Stimulated activated CD8-positive, alpha-beta memory T cell treated with anti-CD3 and anti-CD28 coated beads, Interleukin-15, amount 100 ng/mL, for 24 hours (primary cell): ENCODE measurements around the gene ST8SIA2.
"Not testable (repeated sequence)": the region's sequence is repeated elsewhere in the genome, so short reads cannot be mapped to it uniquely, and the experiment has no call there.

Source experiments
- DNase-seq: peaks from one replicate; pipeline ENCODE4 v3.0.0-alpha.2; 2020; ENCODE audit warnings: low read depth

The ST8SIA2 gene

DNA sequence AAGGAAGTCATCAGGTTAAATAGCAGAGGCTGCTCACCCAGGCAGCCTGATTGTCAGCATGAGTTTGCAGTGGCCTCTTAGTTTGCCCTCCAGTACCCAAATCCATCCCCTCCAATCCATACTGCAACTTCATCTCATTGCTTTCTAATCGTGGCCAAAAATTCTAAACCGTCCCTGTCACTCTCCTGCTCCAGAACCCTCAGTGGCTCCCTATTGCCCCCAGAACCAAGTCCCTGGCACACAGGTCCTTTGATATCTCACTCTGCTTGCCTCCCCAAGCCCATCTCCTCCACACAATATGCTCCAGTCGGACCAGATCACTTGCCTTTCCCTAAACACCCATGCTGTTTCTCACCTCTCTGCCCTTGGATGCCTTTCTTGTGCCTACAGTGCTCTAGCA lies 49.7 kb downstream of the ST8SIA2 start:
- DNase-seq = no peak

DNA sequence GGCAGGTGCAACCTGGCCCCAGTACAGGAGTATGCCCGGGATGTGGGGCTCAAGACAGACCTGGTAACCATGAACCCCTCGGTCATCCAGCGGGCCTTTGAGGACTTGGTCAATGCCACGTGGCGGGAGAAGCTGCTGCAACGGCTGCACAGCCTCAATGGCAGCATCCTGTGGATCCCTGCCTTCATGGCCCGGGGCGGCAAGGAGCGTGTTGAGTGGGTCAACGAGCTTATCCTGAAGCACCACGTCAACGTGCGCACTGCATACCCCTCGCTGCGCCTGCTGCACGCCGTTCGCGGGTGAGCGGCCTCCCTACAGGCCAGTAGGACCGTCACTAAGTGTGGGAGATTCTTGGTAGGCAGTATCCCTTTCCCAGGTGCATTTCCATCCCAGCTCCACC lies 51.0 kb downstream of the ST8SIA2 start:
- no peak for DNase-seq

DNA sequence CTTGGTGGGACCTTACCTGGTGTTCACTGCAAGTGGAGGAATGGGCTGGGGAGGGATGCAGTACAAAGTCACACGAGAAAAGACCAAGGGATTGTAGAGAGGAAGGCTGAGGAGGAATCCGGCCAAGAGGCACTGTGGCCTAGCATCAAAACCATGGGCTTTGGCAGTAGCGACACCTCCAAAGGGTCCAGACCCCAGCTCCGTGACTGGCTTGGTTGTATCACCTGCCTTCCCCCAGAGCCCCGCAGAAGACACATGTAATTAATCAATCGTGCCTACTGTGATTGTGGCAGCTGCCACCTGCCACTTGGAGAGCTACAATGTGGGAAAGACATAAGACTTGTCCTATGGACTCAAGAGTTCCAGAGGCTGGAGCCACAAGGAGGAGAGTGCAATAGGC lies 54.7 kb downstream of the ST8SIA2 start:
- no peak for DNase-seq

DNA sequence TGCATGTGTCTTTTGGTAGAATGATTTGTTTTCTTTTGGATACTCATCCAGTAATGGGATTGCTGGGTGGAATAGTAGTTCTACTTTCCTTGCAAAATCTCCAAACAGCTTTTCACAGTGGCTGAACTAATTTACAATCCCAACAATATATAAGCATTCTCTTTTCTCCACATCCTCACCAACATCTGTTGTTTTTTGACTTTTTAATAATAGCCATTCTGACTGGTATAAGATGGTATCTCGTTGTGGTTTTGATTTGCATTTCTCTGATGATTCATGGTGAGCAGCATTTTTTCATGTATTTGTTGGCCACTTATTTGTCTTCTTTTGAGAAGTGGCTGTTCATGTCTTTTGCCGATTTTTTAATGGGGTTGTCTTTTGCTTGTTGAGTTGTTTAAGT lies 55.8 kb downstream of the ST8SIA2 start:
- DNase-seq = no peak

DNA sequence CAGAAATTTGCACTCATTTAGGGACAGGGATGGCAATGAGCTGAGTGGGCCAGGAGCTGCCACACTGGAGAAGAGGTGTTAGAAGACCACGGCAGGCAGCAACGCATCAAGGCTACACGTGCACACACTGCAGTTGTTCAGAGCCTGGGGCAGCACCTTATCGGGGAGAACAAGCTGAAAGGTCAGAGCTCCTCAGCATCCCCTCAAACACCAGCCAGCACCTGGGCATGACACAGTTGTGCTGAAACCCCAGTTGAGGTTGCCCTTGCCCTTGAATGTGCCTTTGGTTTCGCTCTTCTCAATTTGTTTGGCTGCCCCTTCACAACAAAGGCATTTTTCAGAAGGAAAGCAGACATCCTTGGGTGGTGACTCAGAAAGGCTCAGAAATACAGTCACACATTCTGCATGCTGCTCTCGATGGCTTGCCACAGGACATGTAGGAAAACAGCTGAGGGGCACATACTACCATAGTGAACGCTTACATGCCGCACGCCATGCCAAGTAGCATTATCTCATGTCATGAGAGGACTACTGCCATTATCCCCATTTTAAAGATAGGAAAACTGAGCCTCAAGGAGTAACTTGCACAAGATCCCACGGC lies 57.6 kb downstream of the ST8SIA2 start:
- no peak for DNase-seq

DNA sequence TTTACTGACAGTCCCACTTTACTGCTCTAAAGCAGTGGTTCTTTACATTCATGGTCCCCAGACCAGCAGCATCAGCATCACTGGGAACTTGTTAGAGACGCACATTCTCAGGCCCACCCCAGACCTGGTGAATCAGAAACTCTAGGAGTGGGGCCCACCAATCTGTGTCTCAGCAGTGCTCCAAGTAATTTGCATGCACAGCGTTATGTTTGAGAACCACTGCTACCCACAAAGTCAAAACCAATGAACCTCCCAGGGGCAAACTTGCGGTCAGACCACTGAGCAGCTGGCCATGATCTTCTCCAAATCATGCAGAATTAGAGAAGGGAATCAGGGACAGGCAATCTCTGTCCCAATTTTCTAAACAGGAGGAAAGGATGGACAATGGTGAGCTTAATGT lies 58.5 kb downstream of the ST8SIA2 start:
- no peak for DNase-seq

DNA sequence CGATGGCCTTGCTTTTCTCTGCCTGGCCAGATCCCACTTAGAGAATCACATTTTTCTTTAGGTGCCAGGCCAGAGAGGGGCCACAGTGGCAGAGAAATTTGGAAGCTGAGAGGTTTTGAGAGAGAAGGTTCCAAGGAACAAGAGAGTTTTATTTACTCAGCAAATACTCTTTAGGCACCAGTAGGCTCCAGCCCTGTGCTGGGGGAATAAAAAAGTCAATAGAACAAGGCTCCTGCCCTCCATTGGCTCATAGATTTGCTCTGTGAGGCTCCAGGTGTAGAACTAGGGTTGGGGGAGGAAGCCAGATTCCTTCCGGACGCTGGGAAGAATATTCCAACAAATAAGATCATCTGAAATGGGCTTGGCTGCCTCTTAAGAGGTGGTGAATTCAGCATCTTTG lies 59.9 kb downstream of the ST8SIA2 start:
- no peak for DNase-seq

DNA sequence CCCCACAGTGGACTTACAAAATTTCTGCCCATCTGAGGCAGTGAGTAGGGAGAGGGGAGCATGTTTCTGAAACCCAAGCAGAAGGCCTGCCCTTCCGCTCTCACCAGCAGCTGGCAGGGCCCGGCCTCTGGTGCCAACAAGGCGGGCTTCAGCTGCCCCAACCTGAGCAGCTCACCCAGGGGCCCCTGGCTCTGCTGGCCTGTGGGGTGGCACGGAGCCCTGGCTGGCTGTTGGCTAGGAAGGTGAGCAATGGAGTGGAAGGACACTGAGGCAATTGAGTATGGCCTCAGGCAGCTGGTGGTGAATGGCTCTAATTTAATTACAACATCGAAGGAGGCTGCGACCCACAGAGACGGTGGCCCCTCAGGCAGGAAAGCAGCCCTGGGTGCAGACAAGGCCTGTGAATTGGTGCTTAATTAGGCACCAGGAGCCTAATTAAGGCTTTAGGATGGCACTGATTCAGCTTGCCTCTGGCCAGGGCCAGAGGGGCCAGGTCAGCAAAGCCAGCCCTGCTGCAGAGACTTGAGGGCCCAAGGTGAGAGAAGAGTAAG lies 60.9 kb downstream of the ST8SIA2 start:
- no peak for DNase-seq

DNA sequence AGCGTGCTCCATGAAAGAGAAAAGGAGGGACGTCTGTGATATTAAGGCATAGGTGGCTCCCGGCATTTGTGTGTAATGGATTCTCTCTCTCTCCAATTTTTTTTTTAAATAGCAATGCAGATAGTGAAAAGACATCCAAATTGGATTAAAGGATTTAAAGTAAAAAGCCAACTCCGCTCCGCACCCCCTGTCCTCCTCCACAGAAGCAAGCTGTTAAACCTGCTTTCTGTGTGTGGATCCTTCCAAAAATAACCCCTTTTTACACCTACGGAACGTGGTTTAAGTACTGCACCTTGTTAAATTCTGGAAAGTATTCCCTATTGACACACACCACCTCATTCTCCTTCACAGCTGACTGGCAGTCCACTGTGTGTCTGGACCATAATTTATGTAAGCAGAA lies 61.6 kb downstream of the ST8SIA2 start:
- DNase-seq = no peak

DNA sequence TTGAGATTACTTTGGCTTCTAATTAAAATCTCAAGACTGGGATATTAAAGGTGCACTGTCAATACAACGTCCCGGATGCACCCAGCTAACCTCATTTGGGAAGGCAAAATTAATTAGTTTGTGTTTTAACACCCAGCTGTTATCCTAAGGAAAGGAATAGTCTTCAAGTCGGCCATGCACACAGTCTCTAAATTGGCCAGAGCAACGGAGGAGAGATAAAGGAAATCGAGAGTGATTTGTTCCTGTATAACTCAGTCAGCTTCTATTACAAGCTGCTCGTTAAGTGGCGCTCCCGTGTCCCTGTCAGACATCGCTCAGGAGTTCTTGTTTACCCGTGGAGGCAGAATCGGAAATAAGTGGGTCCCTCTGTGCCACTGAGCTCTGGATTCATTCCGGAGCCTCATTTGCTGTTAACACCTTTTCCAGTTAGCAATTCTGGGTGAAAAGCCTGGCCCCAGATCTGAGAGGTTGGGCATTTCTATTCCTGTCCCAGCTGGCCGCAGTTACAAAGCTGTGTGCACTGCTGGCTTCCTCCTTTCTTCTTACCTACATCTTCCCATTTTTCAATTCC lies 63.9 kb downstream of the ST8SIA2 start:
- no peak for DNase-seq

DNA sequence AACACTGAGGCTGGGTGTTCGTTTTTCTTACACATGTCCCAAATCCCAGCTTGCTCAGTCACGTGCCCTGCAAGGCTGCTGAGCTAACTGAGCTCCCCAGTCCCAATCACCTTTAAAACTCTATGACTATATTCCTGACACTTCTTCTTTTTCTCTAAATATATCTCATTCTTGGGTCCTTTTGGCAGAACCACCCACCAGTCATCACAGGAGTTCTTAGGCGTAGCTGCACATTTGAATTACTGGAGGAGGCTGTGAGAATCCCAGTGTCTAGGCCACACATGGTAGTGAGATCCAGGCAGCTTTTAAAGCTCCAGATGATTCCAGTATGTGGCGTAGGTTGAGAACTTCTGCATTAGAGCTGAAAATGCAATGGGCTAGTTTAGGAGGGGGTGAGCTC lies 66.3 kb downstream of the ST8SIA2 start:
- DNase-seq = no peak

DNA sequence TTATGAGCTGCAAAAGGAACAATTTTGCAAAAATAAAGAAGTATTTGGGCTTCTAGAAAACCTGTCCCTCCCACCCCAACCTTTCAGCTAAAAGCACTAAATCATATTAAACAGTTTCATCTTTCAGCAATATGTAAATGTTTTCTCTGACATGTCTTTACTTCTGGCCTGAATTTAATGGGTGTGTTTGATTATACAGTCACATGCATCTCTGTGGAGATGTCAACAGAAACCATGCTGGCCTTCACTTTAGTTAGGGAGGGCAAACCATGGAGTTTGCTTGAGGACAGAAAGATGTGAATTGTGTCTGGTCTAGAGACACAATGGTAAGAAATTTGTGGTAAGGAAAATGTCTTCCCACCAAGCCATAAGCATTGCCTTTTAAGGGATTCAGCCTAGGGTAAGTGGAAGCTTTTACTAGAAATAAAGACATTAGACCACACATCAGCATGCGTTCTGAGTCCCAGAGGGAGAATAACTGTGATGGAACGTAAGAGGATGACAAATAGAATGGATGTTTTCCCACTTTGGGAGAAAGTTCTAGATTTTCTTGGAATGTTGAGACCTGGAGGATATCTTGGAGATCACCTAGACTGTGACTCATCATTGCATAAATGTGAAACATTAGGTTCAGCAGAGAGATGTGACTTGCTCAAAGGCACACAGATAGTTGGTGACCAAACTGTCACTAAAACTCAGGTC lies 68.9 kb downstream of the ST8SIA2 start:
- no peak for DNase-seq

DNA sequence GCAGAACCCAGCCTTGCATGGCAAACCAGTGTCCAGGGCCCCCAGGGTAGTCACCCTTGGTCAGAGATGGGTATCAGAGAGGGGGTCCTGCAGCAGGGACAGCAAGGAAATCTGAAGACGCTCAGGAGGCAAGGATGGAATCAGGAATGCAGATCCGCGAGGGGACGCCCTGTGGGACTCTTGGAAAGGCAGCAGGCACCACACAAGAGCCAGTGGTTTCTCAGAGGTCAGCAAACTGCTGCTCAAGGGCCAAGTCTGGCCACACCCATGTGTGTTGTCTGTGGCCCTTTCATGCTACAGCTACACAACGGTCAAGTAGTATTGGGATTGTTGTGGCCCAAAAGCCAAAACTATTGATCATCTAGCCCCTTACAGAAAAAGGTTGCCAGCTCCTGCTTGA lies 69.7 kb downstream of the ST8SIA2 start:
- DNase-seq = no peak

DNA sequence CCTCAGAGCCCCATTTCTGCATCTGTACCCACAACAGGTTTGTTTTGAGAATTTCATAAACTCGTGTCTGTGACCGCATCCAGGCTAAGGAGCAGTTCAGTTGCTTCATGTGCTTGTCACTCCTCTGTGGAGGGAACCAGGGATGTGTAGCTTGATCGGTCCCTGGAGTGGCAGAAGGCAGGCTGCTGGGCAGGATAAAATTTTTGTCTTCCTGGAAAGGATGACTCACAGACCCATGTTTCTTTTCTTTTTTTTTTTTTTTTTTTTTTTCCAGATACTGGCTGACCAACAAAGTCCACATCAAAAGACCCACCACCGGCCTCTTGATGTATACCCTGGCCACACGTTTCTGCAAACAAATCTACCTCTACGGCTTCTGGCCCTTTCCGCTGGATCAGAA lies 70.1 kb downstream of the ST8SIA2 start:
- no peak for DNase-seq

DNA sequence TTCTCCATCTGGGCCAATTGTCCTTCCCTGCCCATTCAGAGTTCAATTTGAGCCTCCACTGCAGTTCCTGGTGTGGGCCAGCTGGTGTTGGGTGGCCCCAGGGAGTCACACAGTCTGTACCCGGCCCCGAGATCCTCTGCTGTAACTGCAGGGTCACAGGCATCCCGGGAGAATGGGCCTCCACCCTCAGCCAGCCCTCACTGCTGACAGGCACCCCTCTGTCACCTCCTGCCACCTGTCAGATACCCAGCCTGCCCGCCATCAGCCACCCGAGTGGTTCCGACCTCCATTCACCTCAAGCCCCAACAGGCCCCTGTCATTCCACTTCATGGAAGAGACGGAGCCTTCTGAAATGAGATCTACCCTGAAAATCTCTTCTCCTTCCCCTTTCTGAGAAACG lies 73.2 kb downstream of the ST8SIA2 start:
- no peak for DNase-seq

DNA sequence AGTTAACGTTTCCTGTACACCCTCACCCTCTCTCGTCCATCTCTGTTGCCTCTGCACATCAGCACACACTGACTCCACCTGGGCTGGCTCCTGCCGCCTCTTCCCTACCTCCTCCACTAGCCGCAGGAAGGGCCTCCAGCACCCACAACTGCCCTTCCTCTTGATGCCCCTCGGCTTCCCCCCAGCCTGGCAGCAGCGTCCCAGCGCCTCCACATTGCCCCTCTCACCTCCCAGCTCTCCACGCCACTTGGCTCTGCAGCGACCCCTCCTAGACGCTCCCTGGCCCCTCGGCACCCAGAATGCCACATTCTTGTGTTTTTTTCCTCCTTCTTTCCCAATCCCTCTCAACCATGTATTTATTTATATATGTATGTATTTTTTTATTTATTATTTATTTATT lies 73.6 kb downstream of the ST8SIA2 start:
- DNase-seq = no peak

DNA sequence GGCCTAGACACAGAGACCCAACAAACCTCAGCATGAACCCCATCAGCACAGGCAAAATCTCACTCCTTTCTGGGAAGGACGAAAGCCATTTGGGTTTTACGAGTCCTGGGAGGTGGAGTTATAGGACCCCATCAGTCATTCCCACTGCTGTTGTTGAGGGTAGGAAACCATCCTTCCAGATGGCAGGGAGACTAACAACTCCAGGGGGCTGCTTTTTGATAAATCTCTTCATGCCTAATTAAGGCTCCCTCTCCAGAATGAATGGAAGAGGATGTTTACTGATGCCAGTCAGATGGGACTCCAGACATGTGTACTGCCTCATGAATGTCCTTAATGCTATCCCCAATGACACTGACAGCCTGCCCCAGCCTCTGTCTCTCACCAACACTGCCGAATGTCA lies 75.3 kb downstream of the ST8SIA2 start:
- DNase-seq = no peak

DNA sequence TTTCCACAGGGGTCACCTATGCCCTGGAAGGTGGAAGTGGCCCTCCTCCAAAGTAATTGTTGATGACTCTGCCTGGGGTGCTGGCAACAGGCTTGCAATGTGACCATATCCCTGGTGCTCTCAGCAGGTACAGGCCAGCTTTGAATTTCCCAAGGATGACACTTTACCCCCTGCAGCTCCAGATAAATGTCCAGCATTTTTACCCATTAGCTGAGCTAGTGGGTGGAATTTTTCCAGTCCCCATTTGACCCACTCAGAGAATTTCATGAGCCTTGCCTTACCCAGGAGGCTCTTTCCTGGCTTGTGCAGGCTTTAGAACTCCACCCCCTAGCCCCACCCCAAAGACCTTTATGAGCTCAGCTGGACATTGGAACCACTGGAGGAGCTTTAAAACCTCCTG lies 77.6 kb downstream of the ST8SIA2 start:
- DNase-seq = no peak

DNA sequence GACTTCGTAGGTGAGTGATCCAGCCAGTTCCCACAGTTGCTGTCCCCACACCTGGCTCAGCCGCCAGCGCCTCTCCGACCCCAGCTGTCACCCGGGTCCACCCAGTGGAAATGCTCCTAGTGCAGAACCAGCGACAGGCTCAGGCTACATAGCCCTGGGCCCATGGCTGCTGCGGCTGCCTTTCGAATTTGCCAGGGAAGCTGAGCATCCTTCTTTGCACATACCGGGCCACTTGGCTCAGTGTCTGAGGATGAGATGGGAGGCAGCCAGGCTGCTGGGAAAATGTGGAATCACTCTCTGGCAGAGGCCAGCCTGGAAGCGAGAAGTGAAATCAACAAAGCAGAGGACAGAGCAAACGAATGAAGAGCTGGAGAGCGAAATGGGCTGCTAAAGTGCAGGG lies 80.1 kb downstream of the ST8SIA2 start:
- DNase-seq = no peak

DNA sequence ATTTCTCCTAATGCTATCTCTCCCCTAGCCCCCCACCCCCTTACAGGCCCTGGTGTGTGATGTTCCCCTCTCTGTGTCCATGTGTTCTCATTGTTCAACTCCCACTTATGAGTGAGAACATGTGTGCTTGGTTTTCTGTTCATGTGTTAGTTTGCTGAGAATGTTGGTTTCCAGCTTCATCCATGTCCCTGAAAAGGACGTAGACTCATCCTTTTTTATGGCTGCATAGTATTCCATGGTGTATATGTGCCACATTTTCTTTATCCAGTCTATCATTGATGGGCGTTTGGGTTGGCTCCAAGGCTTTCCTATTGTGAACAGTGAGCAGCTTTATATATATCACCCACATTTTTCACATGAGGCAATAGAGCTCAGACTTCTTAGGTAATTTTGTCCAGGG lies 86.0 kb downstream of the ST8SIA2 start:
- not testable (repeated sequence) for DNase-seq

DNA sequence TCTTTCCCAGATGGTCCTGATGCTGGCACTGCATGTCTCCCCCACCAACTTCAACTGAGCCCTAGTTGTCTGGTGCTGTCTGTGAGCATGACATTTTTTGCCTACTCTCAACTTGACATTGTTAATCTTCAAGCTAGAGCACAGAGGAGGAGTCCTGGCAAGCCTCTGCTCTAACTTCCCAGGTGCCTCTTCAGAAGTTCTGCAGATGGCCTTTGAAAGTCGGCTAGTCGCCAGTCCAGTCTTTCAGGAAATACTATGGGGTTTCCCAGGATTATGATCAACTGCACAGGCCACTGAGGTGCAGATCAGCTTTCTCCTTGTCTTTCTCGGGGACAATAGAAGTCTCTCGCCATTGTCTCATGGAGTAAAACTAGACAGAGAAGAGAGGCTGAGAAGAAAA lies 86.7 kb downstream of the ST8SIA2 start:
- DNase-seq = no peak

DNA sequence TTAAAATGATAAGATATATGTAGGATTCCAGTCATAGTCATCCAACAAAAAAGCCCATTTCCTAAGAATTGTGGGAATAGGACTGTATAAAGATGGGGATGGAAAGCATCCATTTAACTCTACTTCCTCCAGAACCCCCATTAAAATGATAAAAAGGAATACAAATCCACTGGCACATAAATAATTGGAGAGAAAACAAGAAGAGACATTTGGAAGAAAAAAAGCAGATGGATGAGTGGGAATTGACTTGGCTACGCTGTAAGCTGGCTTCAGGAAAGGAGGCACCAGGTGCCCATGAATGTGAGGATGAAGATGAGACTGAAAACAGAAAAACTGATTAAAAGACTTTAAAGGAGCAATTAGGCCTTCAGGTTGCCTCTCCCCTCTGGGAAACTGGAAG lies 91.8 kb downstream of the ST8SIA2 start:
- DNase-seq = no peak

DNA sequence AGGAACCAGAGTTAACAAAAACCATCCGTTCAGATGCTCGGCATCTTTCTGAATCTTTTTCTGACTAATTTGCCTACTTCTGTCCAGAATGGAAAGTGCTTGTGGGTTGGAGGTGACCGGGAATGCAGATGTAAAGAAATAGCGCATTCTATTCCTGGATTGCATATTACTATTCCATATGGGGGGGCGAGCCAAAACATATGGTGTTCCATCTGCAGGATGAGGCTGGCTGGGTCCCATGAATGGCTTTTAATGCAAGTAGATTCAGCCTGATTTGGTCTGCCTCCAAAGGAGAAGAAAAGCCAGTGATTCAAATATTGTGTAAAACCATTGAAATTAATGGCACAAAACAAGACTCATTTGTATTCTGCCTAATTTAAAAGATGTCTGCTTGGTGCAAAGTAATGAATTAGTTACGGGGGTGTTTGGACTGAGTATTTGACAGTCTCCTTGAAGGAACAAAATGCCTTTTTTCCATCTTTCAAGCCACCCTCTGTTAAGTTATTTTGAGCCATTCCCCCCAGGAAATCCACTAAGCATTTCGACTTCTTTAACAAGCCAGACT lies 99.0 kb downstream of the ST8SIA2 start:
- no peak for DNase-seq
